ENCODE measurements around the gene TTC21B.

- TF ChIP-seq, protein P1, sequence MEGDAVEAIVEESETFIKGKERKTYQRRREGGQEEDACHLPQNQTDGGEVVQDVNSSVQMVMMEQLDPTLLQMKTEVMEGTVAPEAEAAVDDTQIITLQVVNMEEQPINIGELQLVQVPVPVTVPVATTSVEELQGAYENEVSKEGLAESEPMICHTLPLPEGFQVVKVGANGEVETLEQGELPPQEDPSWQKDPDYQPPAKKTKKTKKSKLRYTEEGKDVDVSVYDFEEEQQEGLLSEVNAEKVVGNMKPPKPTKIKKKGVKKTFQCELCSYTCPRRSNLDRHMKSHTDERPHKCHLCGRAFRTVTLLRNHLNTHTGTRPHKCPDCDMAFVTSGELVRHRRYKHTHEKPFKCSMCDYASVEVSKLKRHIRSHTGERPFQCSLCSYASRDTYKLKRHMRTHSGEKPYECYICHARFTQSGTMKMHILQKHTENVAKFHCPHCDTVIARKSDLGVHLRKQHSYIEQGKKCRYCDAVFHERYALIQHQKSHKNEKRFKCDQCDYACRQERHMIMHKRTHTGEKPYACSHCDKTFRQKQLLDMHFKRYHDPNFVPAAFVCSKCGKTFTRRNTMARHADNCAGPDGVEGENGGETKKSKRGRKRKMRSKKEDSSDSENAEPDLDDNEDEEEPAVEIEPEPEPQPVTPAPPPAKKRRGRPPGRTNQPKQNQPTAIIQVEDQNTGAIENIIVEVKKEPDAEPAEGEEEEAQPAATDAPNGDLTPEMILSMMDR (IDR thresholded peaks at IDR 0.05; ENCODE audit: borderline replicate concordance, extremely low read depth, low read length, poor library complexity, severe bottlenecking): no peak
- TF ChIP-seq EZH2 (IDR thresholded peaks at IDR 0.05; ENCODE audit: borderline replicate concordance, low read depth, low read length, severe bottlenecking): no peak
Measured at GRCh38 chr2:165990846-165991245, 37.3 kb upstream of the TTC21B start.
